Activated CD4-positive, alpha-beta T cell treated with anti-CD3 and anti-CD28 coated beads for 48 hours (primary cell): ENCODE data around the gene GALM.
"Not testable (repeated sequence)": the region's sequence is repeated elsewhere in the genome, so short reads cannot be mapped to it uniquely, and the experiment has no call there.

Source experiments
- DNase-seq: peaks from one replicate; pipeline ENCODE4 v3.0.0-alpha.2; 2020

Gene GALM

GRCh38 chr2:38650717-38651116 lies 15.2 kb upstream of the GALM start:
- DNase-seq: no peak

- peak; percentile 17 for DNase-seq
Observed at GRCh38 chr2:38652431-38653273, 13.3 kb upstream of the GALM start.

- DNase-seq: no peak
Observed at GRCh38 chr2:38653380-38653714, 12.6 kb upstream of the GALM start.

GRCh38 chr2:38653715-38654527 lies 12.0 kb upstream of the GALM start:
- peak; percentile 86 for DNase-seq

GRCh38 chr2:38654528-38655381 lies 11.2 kb upstream of the GALM start:
- no peak for DNase-seq

- DNase-seq: no peak
Observed at GRCh38 chr2:38655441-38655840, 10.5 kb upstream of the GALM start.

GRCh38 chr2:38656866-38657480 lies 8.9 kb upstream of the GALM start:
- no peak for DNase-seq

- no peak for DNase-seq
Observed at GRCh38 chr2:38658613-38659012, 7.3 kb upstream of the GALM start.

GRCh38 chr2:38659115-38659514 lies 6.8 kb upstream of the GALM start:
- DNase-seq: no peak

GRCh38 chr2:38660282-38660681 lies 5.6 kb upstream of the GALM start:
- DNase-seq: no peak

- DNase-seq: no peak
Observed at GRCh38 chr2:38661306-38661705, 4.6 kb upstream of the GALM start.

GRCh38 chr2:38666556-38666910 lies 619 bp downstream of the GALM start:
- peak; percentile 24 for DNase-seq

- no peak for DNase-seq
Observed at GRCh38 chr2:38668092-38668491, 2.2 kb downstream of the GALM start.

- DNase-seq: no peak
Observed at GRCh38 chr2:38668779-38669479, 3.0 kb downstream of the GALM start.

- DNase-seq: no peak
Observed at GRCh38 chr2:38671303-38671702, 5.4 kb downstream of the GALM start.

GRCh38 chr2:38671946-38672345 lies 6.0 kb downstream of the GALM start:
- no peak for DNase-seq

GRCh38 chr2:38672445-38673391 lies 6.8 kb downstream of the GALM start:
- DNase-seq: no peak

GRCh38 chr2:38676681-38677080 lies 10.8 kb downstream of the GALM start:
- no peak for DNase-seq

- not testable (repeated sequence) for DNase-seq
Observed at GRCh38 chr2:38680868-38681267, 15.0 kb downstream of the GALM start.

- DNase-seq: no peak
Observed at GRCh38 chr2:38682008-38682575, 16.2 kb downstream of the GALM start.

- peak; percentile 31 for DNase-seq
Observed at GRCh38 chr2:38682620-38683019, 16.7 kb downstream of the GALM start.
